Measurements from ENCODE around the gene DEFB125. TPM values are rescaled to one million over a fixed set of nuclear protein-coding genes. Genes with fewer than 3 reads are reported as not detected.

The DEFB125 gene
- total and polyA plus RNA-seq, 2 donors (not counting 3 experiments of a cell fraction or from before 2014, with no cell fraction given): not detected

DNA sequence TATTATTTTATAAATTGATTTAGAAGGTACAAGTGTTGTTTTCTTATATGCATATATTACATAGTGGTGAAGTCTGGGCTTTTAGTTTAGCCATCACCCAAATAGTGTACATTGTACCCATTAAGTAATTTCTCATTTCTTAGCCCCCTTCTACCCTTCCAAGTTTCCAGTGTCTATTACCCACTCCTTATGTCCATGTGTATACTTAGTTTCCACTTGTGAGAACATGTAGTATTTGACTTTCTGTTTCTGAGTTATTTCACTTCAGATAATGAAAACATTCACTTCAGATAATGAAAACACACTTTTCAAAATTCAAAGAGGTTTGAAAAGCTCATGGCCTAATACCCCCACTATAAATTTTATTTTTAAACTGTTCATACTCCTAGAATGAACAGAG, 14.5 kb downstream of the DEFB125 start:
- no peaks in the 10 kb centered on the region for H3K9me3 ChIP-seq (replicated peaks; ENCODE audit: control insufficient read depth, insufficient read depth, low read length)
- no peak overlapping the region for H3K9ac ChIP-seq (replicated peaks; ENCODE audit: extremely low read depth, insufficient read depth, low read length)
- CTCF ChIA-PET: no interaction called here
- H3K36me3 ChIP-seq (ENCODE audit: control insufficient read depth in 2 of 2, extremely low read depth in 1 of 2, insufficient read depth in 2 of 2, low read length in 2 of 2): no peaks in the 10 kb centered on the region
- H4K20me1 ChIP-seq (replicated peaks; ENCODE audit: control insufficient read depth, extremely low read depth, insufficient read depth, low read length): no peaks in the 10 kb centered on the region
- DNase-seq (ENCODE audit: low read depth, low spot score) (no peak), FAIRE-seq (no peak)
- no peak for TF ChIP-seq FOS (IDR thresholded peaks at IDR 0.05; ENCODE audit: borderline replicate concordance, insufficient read depth, low read length)
- TF ChIP-seq GATA2 (IDR thresholded peaks at IDR 0.05; ENCODE audit: insufficient read depth, insufficient read length, low read depth, low read length): no peak
- TF ChIP-seq POLR2A (IDR thresholded peaks at IDR 0.05; ENCODE audit: low read depth, low read length): no peak
- TF ChIP-seq, protein P1, sequence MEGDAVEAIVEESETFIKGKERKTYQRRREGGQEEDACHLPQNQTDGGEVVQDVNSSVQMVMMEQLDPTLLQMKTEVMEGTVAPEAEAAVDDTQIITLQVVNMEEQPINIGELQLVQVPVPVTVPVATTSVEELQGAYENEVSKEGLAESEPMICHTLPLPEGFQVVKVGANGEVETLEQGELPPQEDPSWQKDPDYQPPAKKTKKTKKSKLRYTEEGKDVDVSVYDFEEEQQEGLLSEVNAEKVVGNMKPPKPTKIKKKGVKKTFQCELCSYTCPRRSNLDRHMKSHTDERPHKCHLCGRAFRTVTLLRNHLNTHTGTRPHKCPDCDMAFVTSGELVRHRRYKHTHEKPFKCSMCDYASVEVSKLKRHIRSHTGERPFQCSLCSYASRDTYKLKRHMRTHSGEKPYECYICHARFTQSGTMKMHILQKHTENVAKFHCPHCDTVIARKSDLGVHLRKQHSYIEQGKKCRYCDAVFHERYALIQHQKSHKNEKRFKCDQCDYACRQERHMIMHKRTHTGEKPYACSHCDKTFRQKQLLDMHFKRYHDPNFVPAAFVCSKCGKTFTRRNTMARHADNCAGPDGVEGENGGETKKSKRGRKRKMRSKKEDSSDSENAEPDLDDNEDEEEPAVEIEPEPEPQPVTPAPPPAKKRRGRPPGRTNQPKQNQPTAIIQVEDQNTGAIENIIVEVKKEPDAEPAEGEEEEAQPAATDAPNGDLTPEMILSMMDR (IDR thresholded peaks at IDR 0.05; ENCODE audit: extremely low read depth in 1 of 2, insufficient read depth in 1 of 2, low read depth in 1 of 2, low read length in 2 of 2): no peak
- no peak for TF ChIP-seq JUN (IDR thresholded peaks at IDR 0.05; ENCODE audit: borderline replicate concordance, insufficient read depth, insufficient read length, low read depth)
- TF ChIP-seq, protein P2, sequence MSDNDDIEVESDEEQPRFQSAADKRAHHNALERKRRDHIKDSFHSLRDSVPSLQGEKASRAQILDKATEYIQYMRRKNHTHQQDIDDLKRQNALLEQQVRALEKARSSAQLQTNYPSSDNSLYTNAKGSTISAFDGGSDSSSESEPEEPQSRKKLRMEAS (IDR thresholded peaks at IDR 0.05; ENCODE audit: insufficient read depth, insufficient read length): no peak
- TF ChIP-seq EZH2 (IDR thresholded peaks at IDR 0.05; ENCODE audit: borderline replicate concordance, low read depth, low read length, severe bottlenecking): no peak
- TF ChIP-seq MYC (IDR thresholded peaks at IDR 0.05; ENCODE audit: low read depth, low read length): no peak
- TF ChIP-seq POLR2AphosphoS5 (IDR thresholded peaks at IDR 0.05; ENCODE audit: insufficient read depth, low read depth, low read length): no peak
- POLR2A ChIA-PET: no interaction called here
- H3K9me1 ChIP-seq (replicated peaks; ENCODE audit: control insufficient read depth, extremely low read depth, insufficient read depth, low read length): no peaks in the 10 kb centered on the region
- H3K4me2 ChIP-seq (ENCODE audit: insufficient read depth, low read length): no peak overlapping the region
- no peaks in the 10 kb centered on the region for H3K4me1 ChIP-seq (ENCODE audit: control insufficient read depth, extremely low read depth, insufficient read depth, low read length)
- H3K27me3 ChIP-seq (ENCODE audit: control insufficient read depth in 2 of 2, insufficient read depth in 2 of 2, low read length in 2 of 2): peaks cover 0 to 7% of the 10 kb centered on the region in 2 experiments
- H2AFZ ChIP-seq (ENCODE audit: low read depth, low read length): no peak overlapping the region
- H3K79me2 ChIP-seq (ENCODE audit: control insufficient read depth, insufficient read depth, low read length): no peaks in the 10 kb centered on the region
- H3K27ac ChIP-seq (ENCODE audit: insufficient read depth, low read depth, low read length): no peak overlapping the region
- no peak overlapping the region for H3K4me3 ChIP-seq (replicated peaks in 1 of 3; ENCODE audit: insufficient read depth in 1 of 3, low read depth in 1 of 3, low read length in 3 of 3)
- intact Hi-C loops (cut with micrococcal nuclease): no loop called here
- dilution Hi-C loops (cut with MboI; ENCODE audit: extremely low pct_ligation_motif_present, low sequenced_read_pairs): no loop called here
- no TSS peak for BruUV-seq (replicated peaks)
